Astrocyte (in vitro differentiated cells and primary cell): ENCODE results near the gene CSGALNACT2. TPM values are rescaled to one million over a fixed set of nuclear protein-coding genes. Genes with fewer than 3 reads are reported as not detected.

Experiments used
- DNase-seq: peaks from one replicate; pipeline ENCODE4 v3.0.0-alpha.2; 2010; ENCODE audit warnings: low read depth
- FAIRE-seq: peaks from 2 replicates; lab custom pipeline; 2011; peaks lifted over from hg19 to GRCh38; lab: Jason Lieb, UNC
- H2AFZ ChIP-seq: 2 replicates; pipeline ENCODE4 v1.6.0; 2012; ENCODE audit warnings: low read depth, low read length, inconsistent platforms
- H3K27ac ChIP-seq: 2 replicates; pipeline ENCODE4 v1.5.1; 2011; ENCODE audit warnings: low read depth, low read length, inconsistent platforms
- H3K27me3 ChIP-seq: 2 replicates; pipeline ENCODE4 v1.6.0; 2011; ENCODE audit warnings: low read length, inconsistent platforms; ENCODE audit not compliant: insufficient read depth
- H3K36me3 ChIP-seq: 2 replicates; pipeline ENCODE4 v1.5.1; 2011; ENCODE audit warnings: low read length, inconsistent platforms; ENCODE audit not compliant: insufficient read depth
- H3K4me1 ChIP-seq: 2 replicates; pipeline ENCODE4 v1.5.1; 2011; ENCODE audit warnings: low read length, inconsistent platforms; ENCODE audit not compliant: insufficient read depth
- H3K4me2 ChIP-seq: 2 replicates; pipeline ENCODE4 v1.6.0; 2012; ENCODE audit warnings: low read length, inconsistent platforms
- H3K4me3 ChIP-seq: 2 replicates; pipeline ENCODE4 v1.5.1; 2011; ENCODE audit warnings: low read depth, mild to moderate bottlenecking, low read length, inconsistent platforms; ENCODE audit not compliant: insufficient read depth
- H3K79me2 ChIP-seq: 2 replicates; pipeline ENCODE4 v1.6.0; 2012; ENCODE audit warnings: mild to moderate bottlenecking, low read length, inconsistent platforms; ENCODE audit not compliant: insufficient read depth
- H3K9ac ChIP-seq: 2 replicates; pipeline ENCODE4 v1.6.0; 2012; ENCODE audit warnings: mild to moderate bottlenecking, low read length, inconsistent platforms
- H3K9me3 ChIP-seq: 2 replicates; pipeline ENCODE4 v1.5.1; 2012; ENCODE audit warnings: low read depth, mild to moderate bottlenecking, low read length, inconsistent platforms; ENCODE audit not compliant: insufficient read depth
- H4K20me1 ChIP-seq: 2 replicates; pipeline ENCODE4 v1.6.0; 2012; ENCODE audit warnings: low read length, inconsistent platforms; ENCODE audit not compliant: insufficient read depth
- H3K27ac Mint-ChIP-seq: one replicate; pipeline ENCODE4 v1.8.0; 2021; ENCODE audit warnings: mild to moderate bottlenecking, mixed read lengths; ENCODE audit not compliant: unreplicated experiment
- H3K27me3 Mint-ChIP-seq: one replicate; pipeline ENCODE4 v1.8.0; 2021; ENCODE audit warnings: low read depth, mixed read lengths; ENCODE audit not compliant: unreplicated experiment
- H3K36me3 Mint-ChIP-seq: one replicate; pipeline ENCODE4 v1.8.0; 2021; ENCODE audit warnings: low read depth, mixed read lengths; ENCODE audit not compliant: unreplicated experiment
- H3K4me1 Mint-ChIP-seq: one replicate; pipeline ENCODE4 v1.8.0; 2021; ENCODE audit warnings: low read depth, mixed read lengths; ENCODE audit not compliant: unreplicated experiment
- H3K4me3 Mint-ChIP-seq: one replicate; pipeline ENCODE4 v1.8.0; 2021; ENCODE audit warnings: mild to moderate bottlenecking, moderate library complexity, mixed read lengths; ENCODE audit not compliant: unreplicated experiment
- H3K9me3 Mint-ChIP-seq: one replicate; pipeline ENCODE4 v1.8.0; 2021; ENCODE audit warnings: mild to moderate bottlenecking, mixed read lengths; ENCODE audit not compliant: unreplicated experiment
- CTCF ChIP-seq: IDR thresholded peaks from 2 replicates; pipeline ENCODE4 v1.5.1; 2011; ENCODE audit warnings: low read depth, mild to moderate bottlenecking, inconsistent platforms, low read length, moderate library complexity; ENCODE audit not compliant: insufficient read depth
- EZH2 ChIP-seq: IDR thresholded peaks from 2 replicates; pipeline ENCODE4 v1.6.1; 2012; ENCODE audit warnings: mild to moderate bottlenecking, low read length, inconsistent platforms; ENCODE audit not compliant: insufficient read depth
- total RNA-seq: library from RNA; stranded (reverse); gene quantifications from 2 replicates; pipeline ENCODE4 v1.2.1, GENCODE V29; 2021

The CSGALNACT2 gene
- total RNA-seq, 1 donor from 2014 or later = 28.5 TPM

- H3K4me3 ChIP-seq = no peak overlapping the region
- H3K27ac ChIP-seq = no peak overlapping the region
- no peak overlapping the region for H3K4me2 ChIP-seq
- Mint-ChIP-seq H3K9me3 (no peaks in the 10 kb centered on the region), H3K27ac (no peak overlapping the region), H3K36me3 (peaks cover 10% of the 10 kb centered on the region), H3K4me1 (peaks cover 6% of the 10 kb centered on the region), H3K4me3 (no peak overlapping the region), H3K27me3 (no peaks in the 10 kb centered on the region)
- TF ChIP-seq EZH2 = no peak
- no peak for TF ChIP-seq CTCF
- no peak for DNase-seq
- no peaks in the 10 kb centered on the region for H3K79me2 ChIP-seq
- H3K4me1 ChIP-seq = no peaks in the 10 kb centered on the region
- H3K9me3 ChIP-seq = no peaks in the 10 kb centered on the region
- no peak for FAIRE-seq
- H3K27me3 ChIP-seq = no peaks in the 10 kb centered on the region
- H3K36me3 ChIP-seq = peaks cover 12% of the 10 kb centered on the region
- H3K9ac ChIP-seq = no peak overlapping the region
- peaks cover 14% of the 10 kb centered on the region for H4K20me1 ChIP-seq
- H2AFZ ChIP-seq = no peak overlapping the region
These were observed 52.0 kb downstream of the CSGALNACT2 start for GRCh38 chr10:43190289-43190688.

GRCh38 chr10:43190775-43191174 is 52.5 kb downstream of the CSGALNACT2 start:
- Mint-ChIP-seq H3K4me3 (no peak overlapping the region), H3K9me3 (no peaks in the 10 kb centered on the region), H3K36me3 (peaks cover 14% of the 10 kb centered on the region), H3K27me3 (no peaks in the 10 kb centered on the region), H3K4me1 (peaks cover 6% of the 10 kb centered on the region), H3K27ac (peak overlapping the region; percentile 1)
- Histone ChIP-seq H4K20me1 (peaks cover 14% of the 10 kb centered on the region), H3K4me3 (no peak overlapping the region), H3K27me3 (no peaks in the 10 kb centered on the region), H3K36me3 (peaks cover 7% of the 10 kb centered on the region), H3K4me1 (no peaks in the 10 kb centered on the region), H3K79me2 (no peaks in the 10 kb centered on the region), H3K27ac (no peak overlapping the region), H3K9ac (no peak overlapping the region), H2AFZ (no peak overlapping the region), H3K9me3 (no peaks in the 10 kb centered on the region), H3K4me2 (peak overlapping the region; percentile 17)
- no peak for TF ChIP-seq CTCF
- no peak for TF ChIP-seq EZH2
- DNase-seq (peak; percentile 71), FAIRE-seq (no peak)

GRCh38 chr10:43192884-43193283 is 54.6 kb downstream of the CSGALNACT2 start:
- TF ChIP-seq CTCF (no peak), EZH2 (no peak)
- H3K4me1 ChIP-seq = no peaks in the 10 kb centered on the region
- no peak overlapping the region for H3K4me2 ChIP-seq
- H3K36me3 Mint-ChIP-seq = peaks cover 19% of the 10 kb centered on the region
- H3K9me3 ChIP-seq = no peaks in the 10 kb centered on the region
- no peak overlapping the region for H3K27ac Mint-ChIP-seq
- no peak for DNase-seq
- no peak overlapping the region for H3K4me3 Mint-ChIP-seq
- no peak overlapping the region for H2AFZ ChIP-seq
- H3K9me3 Mint-ChIP-seq = no peaks in the 10 kb centered on the region
- H3K27me3 Mint-ChIP-seq = no peaks in the 10 kb centered on the region
- H3K4me3 ChIP-seq = no peak overlapping the region
- peaks cover 5% of the 10 kb centered on the region for H3K36me3 ChIP-seq
- H3K4me1 Mint-ChIP-seq = peaks cover 6% of the 10 kb centered on the region
- H3K27ac ChIP-seq = no peak overlapping the region
- H3K9ac ChIP-seq = no peak overlapping the region
- peaks cover 14% of the 10 kb centered on the region for H4K20me1 ChIP-seq
- FAIRE-seq = no peak
- no peaks in the 10 kb centered on the region for H3K27me3 ChIP-seq
- H3K79me2 ChIP-seq = no peaks in the 10 kb centered on the region
